Mammary epithelial cell (primary cell): Measurements from ENCODE around the gene KIAA1671.

Experiments used
- CTCF ChIP-seq, 2 donors: IDR thresholded peaks in 1 of 2; conservative IDR thresholded peaks in 1 of 2; 2 replicates each; pipeline ENCODE4 v1.5.1; 2011 to 2012; ENCODE audit warnings: inconsistent platforms in 2 of 2, low read length in 2 of 2, mild to moderate bottlenecking in 2 of 2, control low read depth in 1 of 2, low read depth in 1 of 2; ENCODE audit not compliant: insufficient read depth in 1 of 2; ENCODE audit errors: extremely low read depth in 1 of 2
- EZH2 ChIP-seq: IDR thresholded peaks from 2 replicates; pipeline ENCODE4 v1.6.1; 2012; ENCODE audit warnings: low read length, inconsistent platforms, borderline replicate concordance

GRCh38 chr22:25013607-25014006 lies 61.1 kb downstream of the KIAA1671 start:
- no peak for TF ChIP-seq EZH2
- no peak for TF ChIP-seq CTCF (conservative IDR thresholded peaks at IDR 0.05 in 1 of 2, IDR thresholded peaks at IDR 0.05 in 1 of 2; ENCODE audit: extremely low read depth in 1 of 2, insufficient read depth in 1 of 2, low read depth in 1 of 2, low read length in 2 of 2)
